Hepatocyte (in vitro differentiated cells): ENCODE data around the gene CTNNA3.

Source experiments
- EZH2 ChIP-seq: fragments of 200-600 bp; sonication (generic); IDR thresholded peaks from 2 replicates; pipeline ENCODE4 v1.6.1; 2016; ENCODE audit warnings: antibody characterized with exemption, mild to moderate bottlenecking, borderline replicate concordance
- EZH2phosphoT487 ChIP-seq: fragments of 200-600 bp; sonication (generic); IDR thresholded peaks from one replicate; pipeline ENCODE4 v1.6.1; 2018; ENCODE audit warnings: antibody characterized with exemption, mild to moderate bottlenecking, low read depth, moderate library complexity; ENCODE audit not compliant: unreplicated experiment, severe bottlenecking
- TF ChIP-seq, protein P1 (sequence below): fragments of 200-600 bp; sonication (generic); IDR thresholded peaks from 2 replicates; pipeline ENCODE4 v1.5.1; 2016; ENCODE audit warnings: antibody characterized with exemption, mild to moderate bottlenecking; ENCODE audit not compliant: poor library complexity

DNA sequence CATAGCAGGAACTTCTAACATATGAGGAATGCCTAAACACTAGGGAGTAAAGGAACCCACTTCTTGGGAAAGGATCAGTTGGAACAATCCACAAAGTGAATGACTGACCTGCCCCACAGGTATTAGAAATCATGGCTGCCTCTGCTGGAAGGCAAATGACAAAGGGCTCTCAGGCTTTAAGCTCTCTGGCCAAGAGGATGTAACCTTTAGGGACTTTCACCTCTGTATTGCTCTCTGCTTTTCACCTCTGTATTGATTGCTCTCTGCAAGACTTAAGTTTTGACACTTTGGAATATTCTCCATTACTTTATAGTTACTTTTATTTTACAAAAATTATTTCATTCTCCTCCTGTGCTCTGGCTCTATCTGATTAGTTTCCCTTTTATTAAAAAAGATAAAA lies 522.2 kb downstream of the CTNNA3 start:
- TF ChIP-seq, protein P1, sequence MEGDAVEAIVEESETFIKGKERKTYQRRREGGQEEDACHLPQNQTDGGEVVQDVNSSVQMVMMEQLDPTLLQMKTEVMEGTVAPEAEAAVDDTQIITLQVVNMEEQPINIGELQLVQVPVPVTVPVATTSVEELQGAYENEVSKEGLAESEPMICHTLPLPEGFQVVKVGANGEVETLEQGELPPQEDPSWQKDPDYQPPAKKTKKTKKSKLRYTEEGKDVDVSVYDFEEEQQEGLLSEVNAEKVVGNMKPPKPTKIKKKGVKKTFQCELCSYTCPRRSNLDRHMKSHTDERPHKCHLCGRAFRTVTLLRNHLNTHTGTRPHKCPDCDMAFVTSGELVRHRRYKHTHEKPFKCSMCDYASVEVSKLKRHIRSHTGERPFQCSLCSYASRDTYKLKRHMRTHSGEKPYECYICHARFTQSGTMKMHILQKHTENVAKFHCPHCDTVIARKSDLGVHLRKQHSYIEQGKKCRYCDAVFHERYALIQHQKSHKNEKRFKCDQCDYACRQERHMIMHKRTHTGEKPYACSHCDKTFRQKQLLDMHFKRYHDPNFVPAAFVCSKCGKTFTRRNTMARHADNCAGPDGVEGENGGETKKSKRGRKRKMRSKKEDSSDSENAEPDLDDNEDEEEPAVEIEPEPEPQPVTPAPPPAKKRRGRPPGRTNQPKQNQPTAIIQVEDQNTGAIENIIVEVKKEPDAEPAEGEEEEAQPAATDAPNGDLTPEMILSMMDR: no peak
- TF ChIP-seq EZH2phosphoT487 (no peak), EZH2 (no peak)
